Osteocyte (in vitro differentiated cells): Measurements from ENCODE around the gene OIT3. TPM values are rescaled to one million over a fixed set of nuclear protein-coding genes. Genes with fewer than 3 reads are reported as not detected.
"Not testable (repeated sequence)": the region's sequence is repeated elsewhere in the genome, so short reads cannot be mapped to it uniquely, and the experiment has no call there.

ENCODE experiments used
- DNase-seq: peaks from one replicate; pipeline ENCODE4 v3.0.0; 2021; ENCODE audit warnings: mixed read lengths; ENCODE audit not compliant: unreplicated experiment; ENCODE audit errors: extremely low spot score
- H3K27ac Mint-ChIP-seq: one replicate; pipeline ENCODE4 v1.8.0; 2021; ENCODE audit warnings: mild to moderate bottlenecking, mixed read lengths; ENCODE audit not compliant: unreplicated experiment
- H3K27me3 Mint-ChIP-seq: one replicate; pipeline ENCODE4 v1.8.0; 2021; ENCODE audit warnings: mixed read lengths; ENCODE audit not compliant: unreplicated experiment
- H3K36me3 Mint-ChIP-seq: one replicate; pipeline ENCODE4 v1.8.0; 2021; ENCODE audit warnings: mixed read lengths; ENCODE audit not compliant: unreplicated experiment
- H3K4me1 Mint-ChIP-seq: one replicate; pipeline ENCODE4 v1.8.0; 2021; ENCODE audit warnings: mixed read lengths; ENCODE audit not compliant: unreplicated experiment
- H3K4me3 Mint-ChIP-seq: one replicate; pipeline ENCODE4 v1.8.0; 2021; ENCODE audit warnings: mild to moderate bottlenecking, moderate library complexity, mixed read lengths; ENCODE audit not compliant: unreplicated experiment
- H3K9me3 Mint-ChIP-seq: one replicate; pipeline ENCODE4 v1.8.0; 2021; ENCODE audit warnings: mixed read lengths; ENCODE audit not compliant: unreplicated experiment
- CTCF ChIP-seq: fragments of 200-600 bp; sonication (generic); IDR thresholded peaks from 2 replicates; pipeline ENCODE4 v1.5.0; 2021; ENCODE audit warnings: antibody characterized with exemption, mild to moderate bottlenecking, moderate library complexity
- total RNA-seq: library from RNA; stranded (reverse); gene quantifications from 2 replicates; pipeline ENCODE4 v1.2.1, GENCODE V29; 2021

The OIT3 gene
- total RNA-seq, 1 donor from 2014 or later = 0.19 TPM

GRCh38 chr10:72895236-72895850, 1.8 kb downstream of the OIT3 start:
- no peaks in the 10 kb centered on the region for H3K4me1 Mint-ChIP-seq
- DNase-seq = no peak
- H3K4me3 Mint-ChIP-seq = no peak overlapping the region
- no peaks in the 10 kb centered on the region for H3K27me3 Mint-ChIP-seq
- H3K27ac Mint-ChIP-seq = no peak overlapping the region
- no peaks in the 10 kb centered on the region for H3K9me3 Mint-ChIP-seq
- H3K36me3 Mint-ChIP-seq = no peaks in the 10 kb centered on the region
- no peak for TF ChIP-seq CTCF

DNA sequence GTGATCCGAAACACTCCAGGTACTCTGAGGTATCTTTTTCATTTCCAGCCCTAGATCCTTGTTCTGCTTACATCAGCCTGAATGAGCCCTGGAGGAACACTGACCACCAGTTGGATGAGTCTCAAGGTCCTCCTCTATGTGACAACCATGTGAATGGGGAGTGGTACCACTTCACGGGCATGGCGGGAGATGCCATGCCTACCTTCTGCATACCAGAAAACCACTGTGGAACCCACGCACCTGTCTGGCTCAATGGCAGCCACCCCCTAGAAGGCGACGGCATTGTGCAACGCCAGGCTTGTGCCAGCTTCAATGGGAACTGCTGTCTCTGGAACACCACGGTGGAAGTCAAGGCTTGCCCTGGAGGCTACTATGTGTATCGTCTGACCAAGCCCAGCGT, 5.1 kb downstream of the OIT3 start:
- Mint-ChIP-seq H3K27ac (no peak overlapping the region), H3K36me3 (no peaks in the 10 kb centered on the region), H3K4me1 (no peaks in the 10 kb centered on the region), H3K27me3 (no peaks in the 10 kb centered on the region), H3K9me3 (no peaks in the 10 kb centered on the region), H3K4me3 (no peak overlapping the region)
- DNase-seq = no peak
- TF ChIP-seq CTCF = no peak

GRCh38 chr10:72899545-72899944, 6.0 kb downstream of the OIT3 start:
- Mint-ChIP-seq H3K27me3 (no peaks in the 10 kb centered on the region), H3K4me1 (no peaks in the 10 kb centered on the region), H3K4me3 (no peak overlapping the region), H3K9me3 (no peaks in the 10 kb centered on the region), H3K36me3 (no peaks in the 10 kb centered on the region), H3K27ac (no peak overlapping the region)
- no peak for TF ChIP-seq CTCF
- no peak for DNase-seq

DNA sequence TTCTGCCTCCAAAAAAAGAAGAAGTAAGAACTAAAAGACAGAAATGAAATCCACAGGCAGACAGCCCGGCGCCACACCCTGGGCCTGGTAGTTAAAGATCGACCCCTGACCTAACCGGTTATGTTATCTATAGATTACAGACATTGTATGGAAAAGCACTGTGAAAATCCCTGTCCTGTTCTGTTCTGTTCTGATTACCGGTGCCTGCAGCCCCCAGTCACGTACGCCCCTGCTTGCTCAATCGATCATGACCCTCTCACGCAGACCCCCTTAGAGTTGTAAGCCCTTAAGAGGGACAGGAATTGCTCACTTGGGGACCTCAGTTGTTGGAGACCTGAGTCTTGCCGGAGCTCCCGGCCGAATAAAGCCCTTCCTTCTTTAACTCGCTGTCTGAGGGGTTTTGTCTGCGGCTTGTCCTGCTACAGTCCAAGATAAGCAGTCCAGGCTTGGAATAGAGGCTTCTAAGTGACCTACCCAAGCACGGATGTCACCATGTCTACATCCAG, 10.5 kb downstream of the OIT3 start:
- not testable (repeated sequence) for H3K4me1 Mint-ChIP-seq, H3K27me3 Mint-ChIP-seq, DNase-seq, H3K4me3 Mint-ChIP-seq, H3K36me3 Mint-ChIP-seq, H3K27ac Mint-ChIP-seq, H3K9me3 Mint-ChIP-seq

- Mint-ChIP-seq H3K4me1 (no peaks in the 10 kb centered on the region), H3K27me3 (no peaks in the 10 kb centered on the region), H3K9me3 (no peaks in the 10 kb centered on the region), H3K4me3 (no peak overlapping the region), H3K27ac (no peak overlapping the region), H3K36me3 (peaks cover 2% of the 10 kb centered on the region)
- DNase-seq = no peak
- TF ChIP-seq CTCF = no peak
Observed at GRCh38 chr10:72904806-72905205, 11.3 kb downstream of the OIT3 start.
